ENCODE results near the gene THAP4. TPM values are rescaled to one million over a fixed set of nuclear protein-coding genes. Genes with fewer than 3 reads are reported as not detected.

Gene THAP4
- total and polyA plus RNA-seq, 8 donors = 16.0 to 172 (median 49.3) TPM

DNA sequence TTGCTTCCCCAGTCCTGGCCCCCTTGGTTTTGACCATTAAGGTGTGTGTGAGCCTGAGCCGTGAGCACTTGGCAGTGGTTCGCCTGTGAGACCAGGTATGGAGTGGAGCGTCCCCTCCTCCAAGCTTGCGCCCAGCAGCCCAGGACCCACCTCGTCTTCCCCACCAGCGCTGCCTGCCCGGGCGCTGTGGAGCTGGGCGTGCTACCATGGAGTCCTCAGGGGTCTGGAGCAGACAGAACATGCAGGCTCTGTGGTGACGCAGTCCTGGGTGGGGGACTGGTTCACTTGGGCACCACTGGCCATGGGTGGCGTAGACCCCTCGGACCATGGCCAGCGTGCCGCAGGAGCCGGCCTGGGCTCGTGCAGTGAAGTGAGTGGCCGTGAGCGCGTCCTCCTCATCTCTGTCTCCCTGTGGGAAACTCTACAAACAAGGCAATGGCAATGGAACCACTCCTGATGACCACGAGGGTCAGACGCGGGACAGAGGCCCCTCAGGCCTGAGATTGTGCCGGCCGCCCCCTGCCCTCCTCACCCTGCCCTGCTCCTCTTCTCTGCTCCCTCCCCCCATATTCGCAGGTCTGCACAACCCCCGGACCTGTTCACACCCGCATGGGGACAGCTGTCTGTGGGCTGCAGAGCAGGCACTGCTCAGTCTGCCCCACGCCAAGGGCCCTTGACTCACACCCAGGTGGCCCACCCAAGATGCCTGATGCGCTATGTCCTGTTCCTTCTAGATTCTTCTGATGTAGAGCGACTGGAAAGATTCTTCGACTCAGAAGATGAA lies 34.7 kb upstream of the THAP4 start:
- no peak for DNase-seq
- Histone ChIP-seq H3K36me3 (peaks cover 47 to 99% (median 94%) of the 10 kb centered on the region in 4 donors), H3K27ac (no peak overlapping the region), H3K9me3 (no peaks in the 10 kb centered on the region), H3K4me1 (no peaks in the 10 kb centered on the region), H3K4me3 (no peak overlapping the region), H3K27me3 (no peaks in the 10 kb centered on the region)
- no peak for TF ChIP-seq EP300 (IDR thresholded peaks at IDR 0.05)
- TF ChIP-seq, protein P1, sequence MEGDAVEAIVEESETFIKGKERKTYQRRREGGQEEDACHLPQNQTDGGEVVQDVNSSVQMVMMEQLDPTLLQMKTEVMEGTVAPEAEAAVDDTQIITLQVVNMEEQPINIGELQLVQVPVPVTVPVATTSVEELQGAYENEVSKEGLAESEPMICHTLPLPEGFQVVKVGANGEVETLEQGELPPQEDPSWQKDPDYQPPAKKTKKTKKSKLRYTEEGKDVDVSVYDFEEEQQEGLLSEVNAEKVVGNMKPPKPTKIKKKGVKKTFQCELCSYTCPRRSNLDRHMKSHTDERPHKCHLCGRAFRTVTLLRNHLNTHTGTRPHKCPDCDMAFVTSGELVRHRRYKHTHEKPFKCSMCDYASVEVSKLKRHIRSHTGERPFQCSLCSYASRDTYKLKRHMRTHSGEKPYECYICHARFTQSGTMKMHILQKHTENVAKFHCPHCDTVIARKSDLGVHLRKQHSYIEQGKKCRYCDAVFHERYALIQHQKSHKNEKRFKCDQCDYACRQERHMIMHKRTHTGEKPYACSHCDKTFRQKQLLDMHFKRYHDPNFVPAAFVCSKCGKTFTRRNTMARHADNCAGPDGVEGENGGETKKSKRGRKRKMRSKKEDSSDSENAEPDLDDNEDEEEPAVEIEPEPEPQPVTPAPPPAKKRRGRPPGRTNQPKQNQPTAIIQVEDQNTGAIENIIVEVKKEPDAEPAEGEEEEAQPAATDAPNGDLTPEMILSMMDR (IDR thresholded peaks at IDR 0.05) = no peak
- no peak for TF ChIP-seq POLR2A (IDR thresholded peaks at IDR 0.05)
- TF ChIP-seq POLR2AphosphoS5 (IDR thresholded peaks at IDR 0.05) = no peak
- WGBS, 5 donors = 92 to 95% (median 93%) methylated on average over 17 to 31 of the region's 31 CpGs
- intact Hi-C loops (cut with DNase I; ENCODE audit: low total_unique reads) = no loop called here

DNA sequence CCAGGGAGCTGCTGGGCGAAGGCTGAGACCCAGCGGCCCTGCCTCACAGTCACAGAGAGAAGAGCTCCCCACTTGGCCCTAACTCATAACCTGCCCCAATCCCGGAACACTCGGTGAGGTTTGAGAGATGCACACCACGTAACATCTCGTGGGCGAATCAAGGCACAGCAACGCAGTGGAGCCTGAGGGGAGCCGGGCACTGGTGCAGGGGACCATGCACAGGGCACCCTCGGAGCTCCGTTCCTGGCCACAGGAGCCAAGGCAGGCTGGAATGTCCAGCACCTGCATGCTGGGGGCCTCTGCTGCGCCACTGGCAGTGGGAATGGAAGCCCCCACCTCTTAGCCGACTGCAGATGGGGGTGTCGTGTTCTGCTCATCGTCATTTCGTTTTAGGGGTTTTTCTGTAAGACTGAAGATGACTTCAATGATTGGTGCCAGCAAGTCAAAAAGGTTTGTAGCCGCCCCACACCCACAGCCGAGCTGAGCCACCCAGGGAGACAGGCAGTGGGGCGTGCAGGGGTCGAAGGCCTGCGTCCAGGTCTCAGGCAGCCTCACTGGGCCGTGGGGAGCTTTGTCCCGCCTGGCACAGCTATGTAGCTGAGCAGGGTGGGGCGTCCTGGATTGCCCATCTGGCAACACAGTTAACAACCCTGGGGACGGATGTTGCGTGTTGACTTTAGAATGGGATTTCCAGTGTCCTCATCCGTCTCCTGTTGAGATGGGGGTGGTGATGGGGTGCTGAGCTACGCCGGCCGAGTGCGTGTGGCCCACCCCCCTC lies 33.6 kb upstream of the THAP4 start:
- Histone ChIP-seq H3K27ac (no peak overlapping the region), H3K9me3 (no peaks in the 10 kb centered on the region), H3K4me3 (no peak overlapping the region), H3K4me1 (no peaks in the 10 kb centered on the region), H3K36me3 (peaks cover 51 to 94% (median 93%) of the 10 kb centered on the region in 4 donors), H3K27me3 (no peaks in the 10 kb centered on the region)
- WGBS, 5 donors = 88 to 92% (median 89%) methylated on average over 18 to 31 of the region's 31 CpGs
- intact Hi-C loops (cut with DNase I; ENCODE audit: low total_unique reads) = no loop called here
- DNase-seq = no peak
- TF ChIP-seq, protein P1 (IDR thresholded peaks at IDR 0.05) = no peak
- TF ChIP-seq EP300 (IDR thresholded peaks at IDR 0.05) = no peak
- no peak for TF ChIP-seq POLR2A (IDR thresholded peaks at IDR 0.05)
- no peak for TF ChIP-seq POLR2AphosphoS5 (IDR thresholded peaks at IDR 0.05)

DNA sequence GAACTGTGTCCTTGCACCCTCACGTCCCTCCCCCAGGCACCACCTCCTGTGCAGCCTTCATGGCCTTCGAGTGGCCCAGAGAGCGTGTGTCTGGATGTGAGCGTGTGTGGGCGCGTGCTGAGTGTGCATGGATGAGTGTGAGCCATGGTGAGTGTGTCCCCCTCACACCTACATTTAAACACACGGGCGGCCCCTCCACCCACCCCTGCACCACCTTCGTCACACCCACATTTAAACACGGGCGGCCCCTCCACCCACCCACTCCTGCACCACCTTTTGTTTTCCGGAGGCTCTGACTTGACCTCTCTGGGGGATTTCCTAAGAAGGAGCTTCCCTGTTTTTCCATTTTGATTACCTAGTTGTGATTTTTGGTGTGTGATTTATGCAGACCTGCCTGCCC lies 31.9 kb upstream of the THAP4 start:
- H3K27me3 ChIP-seq = no peaks in the 10 kb centered on the region
- TF ChIP-seq, protein P1 (IDR thresholded peaks at IDR 0.05) = no peak
- no peaks in the 10 kb centered on the region for H3K9me3 ChIP-seq
- no peaks in the 10 kb centered on the region for H3K4me1 ChIP-seq
- no peak overlapping the region for H3K27ac ChIP-seq
- no peak overlapping the region for H3K4me3 ChIP-seq
- intact Hi-C loops (cut with DNase I; ENCODE audit: low total_unique reads) = no loop called here
- no peak for DNase-seq
- 87 to 93% (median 89%) methylated on average over 12 of the region's 12 CpGs for WGBS, 5 donors
- H3K36me3 ChIP-seq = peaks cover 51 to 77% (median 77%) of the 10 kb centered on the region in 4 donors

DNA sequence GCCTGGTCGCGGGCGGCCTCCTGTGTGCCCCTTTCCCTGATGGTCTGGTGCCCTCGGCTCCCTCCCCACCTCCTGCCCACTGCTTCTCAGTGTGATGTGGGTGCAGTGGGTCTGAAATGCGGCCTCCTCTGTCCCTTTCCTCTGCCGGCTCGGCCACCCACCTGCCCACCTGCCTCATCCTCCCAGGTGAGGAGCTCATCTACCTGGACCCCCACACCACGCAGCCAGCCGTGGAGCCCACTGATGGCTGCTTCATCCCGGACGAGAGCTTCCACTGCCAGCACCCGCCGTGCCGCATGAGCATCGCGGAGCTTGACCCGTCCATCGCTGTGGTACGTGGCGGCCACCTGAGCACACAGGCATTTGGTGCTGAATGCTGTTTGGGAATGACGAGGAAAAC lies 31.4 kb upstream of the THAP4 start:
- TF ChIP-seq POLR2AphosphoS5 (IDR thresholded peaks at IDR 0.05) = no peak
- no peak for TF ChIP-seq POLR2A (IDR thresholded peaks at IDR 0.05)
- TF ChIP-seq, protein P1 (IDR thresholded peaks at IDR 0.05) = no peak
- no peak for TF ChIP-seq EP300 (IDR thresholded peaks at IDR 0.05)

More for the DNA sequence above, 31.4 kb upstream of the THAP4 start:
- Histone ChIP-seq H3K4me3 (no peak overlapping the region), H3K9me3 (no peaks in the 10 kb centered on the region), H3K27ac (no peak overlapping the region), H3K36me3 (peaks cover 51 to 77% (median 75%) of the 10 kb centered on the region in 4 donors), H3K27me3 (no peaks in the 10 kb centered on the region), H3K4me1 (no peaks in the 10 kb centered on the region)
- 93 to 96% (median 95%) methylated on average over 21 of the region's 21 CpGs for WGBS, 5 donors
- no peak for DNase-seq
- intact Hi-C loops (cut with DNase I; ENCODE audit: low total_unique reads) = no loop called here

Measured in stomach (tissue), 9 donors.